Measurements from ENCODE around the gene SGTA. TPM values are rescaled to one million over a fixed set of nuclear protein-coding genes. Genes with fewer than 3 reads are reported as not detected.

Gene SGTA
- total RNA-seq, 1 experiment from 2014 or later, result 109 TPM

- ChIA-PET RAD21 (ENCODE audit: low non-redundant PET in 1 of 2, low total read pairs in 2 of 2, uncharacterized antibody in 2 of 2, unreplicated experiment in 2 of 2) (no interaction called here), CTCF (no interaction called here), POLR2A (no interaction called here)
- Histone ChIP-seq H3K9me2 (ENCODE audit: insufficient read depth) (no peaks in the 10 kb centered on the region), H3K79me2 (ENCODE audit: insufficient read depth, low read length) (peaks cover 6% of the 10 kb centered on the region), H3K4me1 (ENCODE audit: control insufficient read depth in 1 of 2, insufficient read depth in 2 of 2, low read length in 2 of 2) (peaks cover 0 to 3% of the 10 kb centered on the region in 2 experiments; a peak in 3 of 4 replicates), H3K36me3 (ENCODE audit: control insufficient read depth in 1 of 2, insufficient read depth in 2 of 2, low read length in 2 of 2) (no peaks in the 10 kb centered on the region), H4K20me1 (ENCODE audit: insufficient read depth) (no peaks in the 10 kb centered on the region), H3K9ac (ENCODE audit: low read length) (no peak overlapping the region), H3K27me3 (ENCODE audit: insufficient read depth, low read length) (peaks cover 8% of the 10 kb centered on the region), H3K4me2 (ENCODE audit: low read length) (no peak overlapping the region), H3K4me3 (replicated peaks in 1 of 2; ENCODE audit: low read depth in 1 of 2, low read length in 2 of 2) (no peak overlapping the region), H3K9me3 (ENCODE audit: control insufficient read depth in 1 of 2, insufficient read depth in 1 of 2, low read depth in 1 of 2, low read length in 2 of 2) (no peaks in the 10 kb centered on the region), H2AFZ (ENCODE audit: low read depth, low read length, poor library complexity, severe bottlenecking) (no peak overlapping the region), H3K27ac (ENCODE audit: low read depth, low read length) (no peak overlapping the region)
- TF ChIP-seq SIN3A (IDR thresholded peaks at IDR 0.05; ENCODE audit: low read depth) (no peak), YY1 (IDR thresholded peaks at IDR 0.05; ENCODE audit: extremely low read depth, insufficient replicate concordance, low read depth, low read length) (no peak), CTCF (IDR thresholded peaks at IDR 0.05 in 2 of 3, conservative IDR thresholded peaks at IDR 0.05 in 1 of 3; ENCODE audit: borderline replicate concordance in 1 of 3, insufficient read depth in 1 of 3, low read depth in 2 of 3, low read length in 2 of 3) (no peak), ATF3 (IDR thresholded peaks at IDR 0.05) (no peak), EZH2phosphoT487 (IDR thresholded peaks at IDR 0.05; ENCODE audit: borderline replicate concordance) (no peak)
- DNase-seq (ENCODE audit: low read depth, low spot score), result no peak
- intact Hi-C loops (cut with micrococcal nuclease), result no loop called here
- no TSS peak for BruUV-seq (replicated peaks)
- no peak for ATAC-seq
Measured at GRCh38 chr19:2744113-2744512, 39.0 kb downstream of the SGTA start.

GRCh38 chr19:2743099-2743498, 40.0 kb downstream of the SGTA start:
- DNase-seq (ENCODE audit: low read depth, low spot score) (no peak), ATAC-seq (no peak)
- TF ChIP-seq MAX (IDR thresholded peaks at IDR 0.05) (no peak), ATF3 (IDR thresholded peaks at IDR 0.05) (no peak), SRF (IDR thresholded peaks at IDR 0.05; ENCODE audit: low read depth) (no peak), CBX3 (IDR thresholded peaks at IDR 0.05; ENCODE audit: low read depth) (no peak), YY1 (IDR thresholded peaks at IDR 0.05; ENCODE audit: extremely low read depth, insufficient replicate concordance, low read depth, low read length) (no peak), RAD21 (IDR thresholded peaks at IDR 0.05; ENCODE audit: low read depth) (no peak)
- Histone ChIP-seq H3K9me3 (ENCODE audit: control insufficient read depth in 1 of 2, insufficient read depth in 1 of 2, low read depth in 1 of 2, low read length in 2 of 2) (no peaks in the 10 kb centered on the region), H3K79me2 (ENCODE audit: insufficient read depth, low read length) (peaks cover 13% of the 10 kb centered on the region), H3K4me2 (ENCODE audit: low read length) (no peak overlapping the region), H3K4me3 (replicated peaks in 1 of 2; ENCODE audit: low read depth in 1 of 2, low read length in 2 of 2) (no peak overlapping the region), H4K20me1 (ENCODE audit: insufficient read depth) (no peaks in the 10 kb centered on the region), H2AFZ (ENCODE audit: low read depth, low read length, poor library complexity, severe bottlenecking) (no peak overlapping the region), H3K36me3 (ENCODE audit: control insufficient read depth in 1 of 2, insufficient read depth in 2 of 2, low read length in 2 of 2) (no peaks in the 10 kb centered on the region), H3K4me1 (ENCODE audit: control insufficient read depth in 1 of 2, insufficient read depth in 2 of 2, low read length in 2 of 2) (peaks cover 0 to 3% of the 10 kb centered on the region in 2 experiments; a peak in 1 of 4 replicates), H3K9me2 (ENCODE audit: insufficient read depth) (no peaks in the 10 kb centered on the region), H3K9ac (ENCODE audit: low read length) (no peak overlapping the region), H3K27ac (ENCODE audit: low read depth, low read length) (no peak overlapping the region), H3K27me3 (ENCODE audit: insufficient read depth, low read length) (peaks cover 8% of the 10 kb centered on the region)
- no TSS peak for BruUV-seq (replicated peaks)
- ChIA-PET POLR2A (no interaction called here), RAD21 (ENCODE audit: low non-redundant PET in 1 of 2, low total read pairs in 2 of 2, uncharacterized antibody in 2 of 2, unreplicated experiment in 2 of 2) (no interaction called here), CTCF (no interaction called here)
- intact Hi-C loops (cut with micrococcal nuclease), result no loop called here

Measured in HCT116 (cell line).